Measurements from ENCODE around the gene SLTM. TPM values are rescaled to one million over a fixed set of nuclear protein-coding genes. Genes with fewer than 3 reads are reported as not detected.

The SLTM gene
- polyA plus RNA-seq, 1 donor from 2014 or later = 124 TPM

GRCh38 chr15:58898150-58898680, 35.3 kb downstream of the SLTM start:
- H3K27me3 ChIP-seq (ENCODE audit: insufficient read depth, low read depth, low read length) = no peaks in the 10 kb centered on the region

GRCh38 chr15:58889363-58889762, 44.1 kb downstream of the SLTM start:
- no peak overlapping the region for H2AFZ ChIP-seq (ENCODE audit: low read depth, low read length)
- peaks cover 25% of the 10 kb centered on the region for H3K36me3 ChIP-seq (ENCODE audit: insufficient read depth, low read length)
- no peaks in the 10 kb centered on the region for H4K20me1 ChIP-seq (ENCODE audit: insufficient read depth)
- H3K9me3 ChIP-seq (ENCODE audit: low read length) = no peaks in the 10 kb centered on the region
- no peak overlapping the region for H3K4me2 ChIP-seq (ENCODE audit: low read length)
- no peak overlapping the region for H3K9ac ChIP-seq (ENCODE audit: low read length)
- H3K27me3 ChIP-seq (ENCODE audit: insufficient read depth, low read depth, low read length) = no peaks in the 10 kb centered on the region
- no peaks in the 10 kb centered on the region for H3K9me2 ChIP-seq (ENCODE audit: insufficient read depth, low read length)
- no peak overlapping the region for H3K27ac ChIP-seq (ENCODE audit: low read length)
- no peak overlapping the region for H3K4me3 ChIP-seq (ENCODE audit: low read length)
- no peaks in the 10 kb centered on the region for H3K79me2 ChIP-seq (replicated peaks; ENCODE audit: insufficient read depth, low read length)
- H3F3A ChIP-seq (ENCODE audit: insufficient read depth, low read length, poor library complexity, severe bottlenecking) = no peaks in the 10 kb centered on the region
- TF ChIP-seq SMC3 (conservative IDR thresholded peaks at IDR 0.05; ENCODE audit: poor library complexity) = no peak
- no peak for TF ChIP-seq EP300 (conservative IDR thresholded peaks at IDR 0.05; ENCODE audit: poor library complexity, severe bottlenecking)
- TF ChIP-seq EZH2 (IDR thresholded peaks at IDR 0.05; ENCODE audit: borderline replicate concordance, insufficient read depth, low read length, poor library complexity, severe bottlenecking) = no peak
- no peak for TF ChIP-seq MXI1 (conservative IDR thresholded peaks at IDR 0.05; ENCODE audit: poor library complexity, severe bottlenecking)
- TF ChIP-seq POLR2AphosphoS5 (IDR thresholded peaks at IDR 0.05) = no peak
- TF ChIP-seq CTCF (IDR thresholded peaks at IDR 0.05; ENCODE audit: poor library complexity, severe bottlenecking) = no peak
- no peak for TF ChIP-seq TAF1 (IDR thresholded peaks at IDR 0.05; ENCODE audit: low read depth)
- no peak for TF ChIP-seq RAD21 (conservative IDR thresholded peaks at IDR 0.05)

More at GRCh38 chr15:58898150-58898680, 35.3 kb downstream of the SLTM start:
- Histone ChIP-seq H3K9me2 (ENCODE audit: insufficient read depth, low read length) (no peaks in the 10 kb centered on the region), H3K36me3 (ENCODE audit: insufficient read depth, low read length) (peaks cover 9% of the 10 kb centered on the region), H3K27ac (ENCODE audit: low read length) (no peak overlapping the region), H3K4me3 (ENCODE audit: low read length) (no peak overlapping the region), H3K9ac (ENCODE audit: low read length) (no peak overlapping the region), H3K79me2 (replicated peaks; ENCODE audit: insufficient read depth, low read length) (no peaks in the 10 kb centered on the region), H3K4me2 (ENCODE audit: low read length) (no peak overlapping the region), H4K20me1 (ENCODE audit: insufficient read depth) (no peaks in the 10 kb centered on the region), H3F3A (ENCODE audit: insufficient read depth, low read length, poor library complexity, severe bottlenecking) (no peaks in the 10 kb centered on the region), H3K9me3 (ENCODE audit: low read length) (no peaks in the 10 kb centered on the region), H2AFZ (ENCODE audit: low read depth, low read length) (no peak overlapping the region)
- TF ChIP-seq POLR2AphosphoS5 (IDR thresholded peaks at IDR 0.05) = no peak
- no peak for TF ChIP-seq RAD21 (conservative IDR thresholded peaks at IDR 0.05)
- no peak for TF ChIP-seq CTCF (IDR thresholded peaks at IDR 0.05; ENCODE audit: poor library complexity, severe bottlenecking)
- TF ChIP-seq MXI1 (conservative IDR thresholded peaks at IDR 0.05; ENCODE audit: poor library complexity, severe bottlenecking) = no peak
- no peak for TF ChIP-seq TAF1 (IDR thresholded peaks at IDR 0.05; ENCODE audit: low read depth)
- no peak for TF ChIP-seq SMC3 (conservative IDR thresholded peaks at IDR 0.05; ENCODE audit: poor library complexity)
- TF ChIP-seq EZH2 (IDR thresholded peaks at IDR 0.05; ENCODE audit: borderline replicate concordance, insufficient read depth, low read length, poor library complexity, severe bottlenecking) = no peak
- TF ChIP-seq EP300 (conservative IDR thresholded peaks at IDR 0.05; ENCODE audit: poor library complexity, severe bottlenecking) = no peak
- TF ChIP-seq REST (IDR thresholded peaks at IDR 0.05; ENCODE audit: borderline replicate concordance) = no peak
